ENCODE data around the gene SUN3.

DNA sequence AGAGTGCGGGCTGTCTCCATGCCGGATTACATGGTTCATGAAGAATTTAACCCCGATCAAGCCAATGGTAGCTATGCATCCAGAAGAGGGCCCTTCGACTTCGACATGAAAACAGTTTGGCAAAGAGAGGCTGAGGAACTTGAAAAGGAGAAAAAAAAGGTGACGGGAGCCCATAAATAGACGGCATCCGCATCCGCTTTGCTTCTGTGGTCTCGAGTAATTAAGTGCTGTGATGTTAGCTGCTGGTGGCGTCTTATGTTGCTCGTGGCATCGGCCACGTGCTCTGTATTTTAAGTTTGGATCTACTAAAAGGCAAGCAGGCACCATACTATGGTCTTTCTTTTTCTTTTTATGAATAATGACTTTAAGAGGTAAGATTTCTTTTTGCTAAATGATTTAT lies 17.6 kb upstream of the SUN3 start:
- TF ChIP-seq, protein P1, sequence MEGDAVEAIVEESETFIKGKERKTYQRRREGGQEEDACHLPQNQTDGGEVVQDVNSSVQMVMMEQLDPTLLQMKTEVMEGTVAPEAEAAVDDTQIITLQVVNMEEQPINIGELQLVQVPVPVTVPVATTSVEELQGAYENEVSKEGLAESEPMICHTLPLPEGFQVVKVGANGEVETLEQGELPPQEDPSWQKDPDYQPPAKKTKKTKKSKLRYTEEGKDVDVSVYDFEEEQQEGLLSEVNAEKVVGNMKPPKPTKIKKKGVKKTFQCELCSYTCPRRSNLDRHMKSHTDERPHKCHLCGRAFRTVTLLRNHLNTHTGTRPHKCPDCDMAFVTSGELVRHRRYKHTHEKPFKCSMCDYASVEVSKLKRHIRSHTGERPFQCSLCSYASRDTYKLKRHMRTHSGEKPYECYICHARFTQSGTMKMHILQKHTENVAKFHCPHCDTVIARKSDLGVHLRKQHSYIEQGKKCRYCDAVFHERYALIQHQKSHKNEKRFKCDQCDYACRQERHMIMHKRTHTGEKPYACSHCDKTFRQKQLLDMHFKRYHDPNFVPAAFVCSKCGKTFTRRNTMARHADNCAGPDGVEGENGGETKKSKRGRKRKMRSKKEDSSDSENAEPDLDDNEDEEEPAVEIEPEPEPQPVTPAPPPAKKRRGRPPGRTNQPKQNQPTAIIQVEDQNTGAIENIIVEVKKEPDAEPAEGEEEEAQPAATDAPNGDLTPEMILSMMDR (conservative IDR thresholded peaks at IDR 0.05; ENCODE audit: low read length): no peak
- TF ChIP-seq EZH2phosphoT487 (IDR thresholded peaks at IDR 0.05; ENCODE audit: borderline replicate concordance, low read depth, low read length): no peak

Measured in OCI-LY7 (cell line).